KMS-11 (cell line): ENCODE results near the gene KAZN.

Source experiments
- H2AFZ ChIP-seq: fragments of 200-600 bp; sonication (generic); 2 replicates; pipeline ENCODE4 v1.6.1; 2016; ENCODE audit warnings: antibody characterized with exemption, mixed run types, low read depth
- H3K27ac ChIP-seq: fragments of 200-600 bp; sonication (generic); 2 replicates; pipeline ENCODE4 v1.6.1; 2016; ENCODE audit warnings: mild to moderate bottlenecking, mixed run types
- H3K27me3 ChIP-seq: fragments of 200-600 bp; sonication (generic); 2 replicates; pipeline ENCODE4 v1.6.1; 2017; ENCODE audit warnings: mild to moderate bottlenecking, low read depth, mixed run types, moderate library complexity; ENCODE audit not compliant: insufficient read depth
- H3K36me3 ChIP-seq: fragments of 200-600 bp; sonication (generic); 2 replicates; pipeline ENCODE4 v1.6.1; 2017; ENCODE audit warnings: mild to moderate bottlenecking, mixed run types; ENCODE audit not compliant: insufficient read depth
- H3K4me1 ChIP-seq: fragments of 200-600 bp; sonication (generic); 2 replicates; pipeline ENCODE4 v1.6.1; 2016; ENCODE audit warnings: mild to moderate bottlenecking, low read depth, mixed run types; ENCODE audit not compliant: poor library complexity, severe bottlenecking
- H3K4me2 ChIP-seq: fragments of 200-600 bp; sonication (generic); 2 replicates; pipeline ENCODE4 v1.7.0; 2016; ENCODE audit warnings: mild to moderate bottlenecking, mixed run types
- H3K4me3 ChIP-seq: fragments of 200-600 bp; sonication (generic); IDR thresholded peaks from 2 replicates; pipeline ENCODE4 v1.6.1; 2017; ENCODE audit warnings: low read depth, low read length, mixed read lengths; ENCODE audit not compliant: insufficient read depth
- H3K79me2 ChIP-seq: fragments of 200-600 bp; sonication (generic); 2 replicates; pipeline ENCODE4 v1.6.1; 2016; ENCODE audit warnings: low read depth, mixed run types; ENCODE audit not compliant: insufficient read depth
- H3K9ac ChIP-seq: fragments of 200-600 bp; sonication (generic); 2 replicates; pipeline ENCODE4 v1.6.1; 2016; ENCODE audit warnings: mild to moderate bottlenecking, mixed run types
- H4K20me1 ChIP-seq: fragments of 200-600 bp; sonication (generic); 2 replicates; pipeline ENCODE4 v1.6.1; 2016; ENCODE audit warnings: mild to moderate bottlenecking, mixed run types; ENCODE audit not compliant: insufficient read depth
- CTCF ChIP-seq: fragments of 200-600 bp; sonication (generic); conservative IDR thresholded peaks from 2 replicates; pipeline ENCODE4 v1.6.1; 2017; ENCODE audit warnings: low read depth, mild to moderate bottlenecking, antibody characterized with exemption, low read length, moderate library complexity, mixed read lengths

Gene KAZN

DNA sequence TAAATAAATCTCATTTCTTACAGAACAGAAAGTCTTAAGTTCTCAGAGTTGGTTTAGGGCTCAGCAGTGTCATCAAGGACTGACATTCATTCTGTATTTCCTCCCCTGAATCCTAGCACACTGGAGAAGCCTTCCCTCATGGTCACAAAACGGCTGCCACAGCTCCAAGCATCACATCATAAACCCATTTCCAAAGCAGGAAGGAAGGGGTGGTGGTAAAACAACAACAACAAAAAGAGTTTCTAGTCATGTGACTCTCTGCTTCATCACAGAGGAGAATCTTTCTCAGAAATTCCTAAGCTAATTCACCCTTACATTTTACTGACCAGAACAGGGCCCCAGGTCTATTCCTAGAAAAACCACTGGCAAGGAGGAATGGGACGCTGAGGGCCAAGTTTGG lies 210.3 kb downstream of the KAZN start:
- Histone ChIP-seq H3K79me2 (no peaks in the 10 kb centered on the region), H3K27me3 (no peaks in the 10 kb centered on the region), H3K36me3 (no peaks in the 10 kb centered on the region), H3K9ac (no peak overlapping the region), H3K4me3 (no peak overlapping the region), H2AFZ (no peak overlapping the region), H3K4me2 (no peak overlapping the region), H4K20me1 (no peaks in the 10 kb centered on the region), H3K27ac (no peak overlapping the region), H3K4me1 (no peaks in the 10 kb centered on the region)
- no peak for TF ChIP-seq CTCF

GRCh38 chr1:14809191-14809981 lies 210.9 kb downstream of the KAZN start:
- Histone ChIP-seq H3K4me1 (no peaks in the 10 kb centered on the region), H3K9ac (no peak overlapping the region), H3K79me2 (no peaks in the 10 kb centered on the region), H4K20me1 (no peaks in the 10 kb centered on the region), H3K4me3 (no peak overlapping the region), H3K27ac (no peak overlapping the region), H3K36me3 (no peaks in the 10 kb centered on the region), H3K4me2 (no peak overlapping the region), H2AFZ (no peak overlapping the region), H3K27me3 (no peaks in the 10 kb centered on the region)
- no peak for TF ChIP-seq CTCF

- Histone ChIP-seq H3K4me1 (no peaks in the 10 kb centered on the region), H3K27me3 (no peaks in the 10 kb centered on the region), H3K36me3 (no peaks in the 10 kb centered on the region), H3K4me3 (no peak overlapping the region), H3K4me2 (no peak overlapping the region), H2AFZ (no peak overlapping the region), H3K27ac (no peak overlapping the region), H3K9ac (no peak overlapping the region), H4K20me1 (no peaks in the 10 kb centered on the region), H3K79me2 (no peaks in the 10 kb centered on the region)
- TF ChIP-seq CTCF: no peak
These were observed 212.3 kb downstream of the KAZN start for GRCh38 chr1:14810595-14811361.

- Histone ChIP-seq H3K79me2 (no peaks in the 10 kb centered on the region), H3K36me3 (no peaks in the 10 kb centered on the region), H3K4me2 (no peak overlapping the region), H3K27me3 (no peaks in the 10 kb centered on the region), H3K27ac (no peak overlapping the region), H4K20me1 (no peaks in the 10 kb centered on the region), H3K4me1 (no peaks in the 10 kb centered on the region), H3K4me3 (no peak overlapping the region), H2AFZ (no peak overlapping the region), H3K9ac (no peak overlapping the region)
- TF ChIP-seq CTCF: no peak
These were observed 213.1 kb downstream of the KAZN start for GRCh38 chr1:14811573-14811972.
